PC-9 (cell line): ENCODE results near the gene OSBPL10.

ENCODE experiments used
- EZH2 ChIP-seq: fragments of 200-600 bp; sonication (generic); IDR thresholded peaks from 2 replicates; pipeline ENCODE4 v1.8.0; 2017; ENCODE audit warnings: antibody characterized with exemption, low read depth
- TF ChIP-seq, protein P1 (sequence below): fragments of 200-600 bp; sonication (generic); conservative IDR thresholded peaks from 2 replicates; pipeline ENCODE4 v1.6.1; 2017; ENCODE audit warnings: mixed run types, antibody characterized with exemption, mild to moderate bottlenecking, moderate library complexity

DNA sequence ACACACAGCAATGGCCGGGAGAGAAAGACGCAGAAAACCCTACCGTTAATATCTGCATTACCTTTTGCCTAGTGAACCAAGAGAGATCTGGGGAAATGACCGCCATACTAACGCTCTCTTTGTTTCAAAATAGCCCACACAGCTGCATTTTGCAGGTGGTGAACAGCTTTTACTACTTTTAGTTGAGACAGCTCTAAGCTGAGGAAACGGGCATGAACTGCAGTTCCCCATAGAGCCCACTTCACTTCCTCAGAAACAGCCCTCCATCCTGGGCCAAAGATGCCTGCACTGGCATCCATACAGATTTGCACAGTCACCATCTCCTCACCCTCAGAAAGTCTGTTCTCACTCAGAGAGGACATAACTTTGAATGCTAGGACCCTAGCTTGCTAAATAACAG is 45.5 kb upstream of the OSBPL10 start:
- TF ChIP-seq, protein P1, sequence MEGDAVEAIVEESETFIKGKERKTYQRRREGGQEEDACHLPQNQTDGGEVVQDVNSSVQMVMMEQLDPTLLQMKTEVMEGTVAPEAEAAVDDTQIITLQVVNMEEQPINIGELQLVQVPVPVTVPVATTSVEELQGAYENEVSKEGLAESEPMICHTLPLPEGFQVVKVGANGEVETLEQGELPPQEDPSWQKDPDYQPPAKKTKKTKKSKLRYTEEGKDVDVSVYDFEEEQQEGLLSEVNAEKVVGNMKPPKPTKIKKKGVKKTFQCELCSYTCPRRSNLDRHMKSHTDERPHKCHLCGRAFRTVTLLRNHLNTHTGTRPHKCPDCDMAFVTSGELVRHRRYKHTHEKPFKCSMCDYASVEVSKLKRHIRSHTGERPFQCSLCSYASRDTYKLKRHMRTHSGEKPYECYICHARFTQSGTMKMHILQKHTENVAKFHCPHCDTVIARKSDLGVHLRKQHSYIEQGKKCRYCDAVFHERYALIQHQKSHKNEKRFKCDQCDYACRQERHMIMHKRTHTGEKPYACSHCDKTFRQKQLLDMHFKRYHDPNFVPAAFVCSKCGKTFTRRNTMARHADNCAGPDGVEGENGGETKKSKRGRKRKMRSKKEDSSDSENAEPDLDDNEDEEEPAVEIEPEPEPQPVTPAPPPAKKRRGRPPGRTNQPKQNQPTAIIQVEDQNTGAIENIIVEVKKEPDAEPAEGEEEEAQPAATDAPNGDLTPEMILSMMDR: no peak
- TF ChIP-seq EZH2: no peak
